Superior temporal gyrus (tissue), 1 donor: Measurements from ENCODE around the gene KIAA2012.

Source experiments
- DNase-seq: peaks from one replicate; pipeline ENCODE4 v3.0.0-alpha.2; 2016; ENCODE audit errors: extremely low spot score

KIAA2012 gene

GRCh38 chr2:202149936-202150335, 76.9 kb downstream of the KIAA2012 start:
- no peak for DNase-seq

GRCh38 chr2:202152104-202152715, 79.2 kb downstream of the KIAA2012 start:
- no peak for DNase-seq

DNA sequence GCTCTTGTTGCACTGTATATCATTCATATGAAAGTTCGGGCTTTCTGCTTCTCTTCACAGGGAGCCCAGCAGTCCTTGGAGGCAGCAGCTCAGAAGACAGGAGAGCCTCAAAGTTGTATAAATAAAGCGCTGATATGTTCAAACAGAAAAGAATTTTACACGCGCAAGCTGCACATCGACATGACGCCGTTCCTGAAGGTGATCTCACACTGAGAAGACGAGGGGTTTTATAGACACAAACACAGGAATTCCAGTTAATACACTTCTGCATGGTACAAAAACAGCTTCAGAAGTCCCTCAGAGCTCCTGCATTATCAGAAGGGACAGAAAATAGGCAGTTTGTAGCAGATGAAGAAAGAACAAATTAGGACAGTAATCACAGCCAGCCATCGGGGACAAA, 81.6 kb downstream of the KIAA2012 start:
- DNase-seq: no peak

DNA sequence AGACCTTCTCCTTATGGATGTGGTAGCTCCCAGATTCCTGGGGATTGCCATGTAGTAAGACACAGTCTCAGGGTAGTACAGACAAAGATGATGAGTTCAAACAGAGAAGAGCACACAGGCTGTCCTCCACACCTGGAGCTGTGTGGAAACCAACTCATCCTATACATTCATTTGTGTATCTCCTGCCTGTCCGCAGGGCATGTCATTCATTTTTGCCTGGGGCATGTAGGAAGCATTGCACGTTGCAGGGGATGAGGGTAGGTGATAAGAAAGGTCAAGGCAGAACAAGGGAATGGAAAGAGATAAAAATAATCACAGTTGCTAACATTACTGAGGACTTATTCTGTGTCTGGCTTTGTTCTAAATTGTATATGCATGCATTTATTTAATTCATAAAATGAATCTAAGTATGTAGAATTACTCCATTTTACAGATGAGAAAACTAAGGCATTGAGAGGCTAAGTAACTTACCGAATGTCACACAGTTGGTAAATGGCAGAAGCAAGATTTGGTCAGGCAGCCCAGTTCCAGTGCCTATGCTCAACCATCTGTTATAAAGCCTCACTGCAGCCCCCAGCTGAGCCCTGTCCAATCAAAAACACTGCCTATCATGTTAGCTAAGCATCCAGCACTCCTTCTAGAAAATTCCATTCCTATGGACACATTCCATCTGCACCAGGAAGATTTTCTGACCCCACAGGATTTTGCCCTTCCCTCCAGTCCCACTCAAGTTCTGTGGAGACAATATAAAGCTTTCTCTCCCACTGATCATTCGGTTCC, 84.3 kb downstream of the KIAA2012 start:
- no peak for DNase-seq

DNA sequence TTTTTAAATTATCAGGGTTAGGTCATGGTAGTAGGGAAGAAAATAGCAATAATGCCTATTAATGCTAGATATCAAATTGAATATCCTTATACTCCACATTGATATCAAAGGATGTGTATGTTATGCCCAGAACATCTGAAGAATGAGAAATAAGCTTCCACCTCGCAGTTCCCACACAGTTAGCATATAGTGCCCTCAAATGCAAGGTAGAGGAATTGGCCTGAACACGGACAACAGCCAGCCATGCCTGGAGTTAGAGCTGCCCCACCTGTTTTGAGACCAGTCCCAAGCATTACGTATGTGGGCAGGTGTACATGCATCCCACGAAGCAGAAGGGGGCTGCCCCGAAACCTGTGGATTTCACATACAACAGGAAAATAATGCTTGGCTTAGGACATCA, 85.7 kb downstream of the KIAA2012 start:
- no peak for DNase-seq

DNA sequence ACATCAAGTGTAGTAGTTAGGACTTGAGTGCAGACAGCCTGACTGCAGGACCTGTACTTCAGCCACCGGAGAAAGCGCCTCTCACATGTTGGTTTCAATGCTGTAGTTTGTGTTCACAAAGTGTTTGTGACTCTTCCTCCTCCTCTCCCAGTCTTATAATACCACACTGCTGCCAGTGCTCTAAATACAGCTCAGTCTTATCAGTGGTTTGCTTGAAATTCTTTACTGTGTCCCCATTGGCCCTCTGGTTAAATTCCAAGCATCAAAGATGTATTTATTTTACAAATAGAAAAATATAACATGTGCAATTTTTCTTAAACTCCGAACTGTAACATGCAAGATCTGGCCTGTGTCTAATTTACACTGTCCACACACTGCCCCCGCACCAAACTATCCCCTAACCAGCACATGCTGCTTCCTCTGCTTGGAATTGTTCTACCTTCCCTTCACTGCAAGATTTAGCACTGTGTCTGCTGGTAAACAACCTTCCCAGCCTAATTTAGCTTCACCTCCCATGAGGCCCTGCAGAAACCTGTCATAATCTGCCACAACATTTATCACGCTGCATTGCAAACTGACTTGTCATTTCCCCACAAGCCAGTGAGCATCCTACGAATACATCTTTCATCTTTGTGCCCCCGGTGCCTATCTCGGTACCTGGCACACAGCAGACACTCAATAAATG, 88.2 kb downstream of the KIAA2012 start:
- no peak for DNase-seq

DNA sequence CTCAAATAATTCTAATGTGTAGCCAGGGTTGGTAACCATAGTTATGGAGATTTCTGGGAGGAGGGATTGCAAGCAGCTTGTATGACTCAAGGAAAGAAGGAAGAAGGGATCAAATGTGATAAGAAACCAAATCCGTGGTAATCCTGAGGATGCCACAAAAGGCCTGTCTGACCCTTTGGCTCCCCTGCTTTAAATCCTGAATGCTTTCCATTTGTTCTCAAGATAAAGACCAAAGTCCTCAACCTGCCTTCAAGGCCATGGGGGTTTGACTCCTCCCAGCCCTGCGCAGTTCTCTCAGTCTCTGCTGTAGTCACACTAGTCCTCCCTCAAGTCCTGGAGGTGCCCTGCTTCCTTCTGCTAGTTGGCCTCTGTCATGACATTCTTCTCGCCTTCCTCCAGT, 91.4 kb downstream of the KIAA2012 start:
- DNase-seq: no peak

DNA sequence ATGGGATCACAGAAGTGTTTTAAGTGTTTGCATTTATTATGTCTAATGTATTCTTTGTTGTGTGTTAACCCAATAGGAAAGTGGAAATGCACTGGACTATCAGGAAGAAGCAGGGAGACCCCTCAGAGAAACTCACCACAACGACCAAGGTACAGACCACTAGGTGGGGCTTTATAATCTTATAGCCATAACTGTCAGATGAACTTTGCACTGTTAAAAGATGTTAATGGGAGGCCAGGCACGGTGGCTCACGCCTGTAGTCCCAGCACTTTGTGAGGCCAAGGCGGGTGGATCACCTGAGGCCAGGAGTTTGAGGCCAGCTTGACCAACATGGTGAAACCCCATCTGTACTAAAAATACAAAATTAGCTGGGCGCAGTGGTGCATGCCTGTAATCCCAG, 92.2 kb downstream of the KIAA2012 start:
- no peak for DNase-seq

DNA sequence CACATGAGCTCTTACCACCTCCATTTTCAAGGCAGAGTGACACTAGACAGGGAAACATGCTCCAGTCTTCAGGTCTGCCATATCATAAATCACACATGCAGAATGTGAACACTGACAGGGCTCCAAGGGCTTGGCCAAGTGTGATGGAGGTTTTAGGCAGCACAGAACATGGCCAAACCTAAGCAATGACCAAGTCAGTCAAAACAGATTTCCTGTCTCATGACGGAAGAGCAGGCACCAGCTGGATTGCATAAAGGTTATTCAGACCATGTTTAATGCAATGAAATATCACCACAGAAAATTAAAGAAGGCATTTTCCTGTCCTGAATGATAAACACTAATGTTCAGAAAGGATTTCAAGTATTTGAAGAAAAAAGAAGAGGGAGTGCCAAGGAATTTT, 92.9 kb downstream of the KIAA2012 start:
- DNase-seq: no peak

- no peak for DNase-seq
Measured at GRCh38 chr2:202169131-202169530, 96.1 kb downstream of the KIAA2012 start.

DNA sequence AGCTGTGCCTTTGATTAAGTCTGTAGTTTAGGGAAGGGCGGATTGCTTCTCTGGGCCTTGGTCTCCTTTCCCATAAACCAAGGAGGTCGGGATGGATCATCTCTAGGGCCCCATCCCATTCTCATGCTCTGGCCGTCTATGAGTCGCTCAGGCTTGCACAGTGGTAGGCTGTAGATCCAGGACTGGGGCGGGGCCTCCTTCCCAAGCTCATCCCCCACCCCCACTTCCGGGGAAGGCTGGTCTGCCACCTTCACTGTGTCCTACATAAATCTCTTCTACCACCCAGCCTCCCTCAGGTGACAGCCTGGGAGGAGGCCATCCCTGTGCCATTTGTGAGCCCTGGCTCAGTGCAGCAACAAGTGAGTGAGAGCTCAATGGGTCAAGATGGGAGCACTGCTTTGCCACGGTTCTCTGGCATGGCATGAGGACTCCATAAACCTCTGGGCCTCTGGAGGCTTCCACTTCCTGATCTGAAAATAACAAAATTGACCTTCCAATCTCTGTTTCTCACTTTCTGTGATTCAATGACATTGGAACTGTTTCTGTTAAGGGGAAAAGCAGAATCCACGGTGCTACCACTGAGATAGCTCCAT, 96.9 kb downstream of the KIAA2012 start:
- DNase-seq: no peak

GRCh38 chr2:202171241-202171825, 98.3 kb downstream of the KIAA2012 start:
- no peak for DNase-seq

DNA sequence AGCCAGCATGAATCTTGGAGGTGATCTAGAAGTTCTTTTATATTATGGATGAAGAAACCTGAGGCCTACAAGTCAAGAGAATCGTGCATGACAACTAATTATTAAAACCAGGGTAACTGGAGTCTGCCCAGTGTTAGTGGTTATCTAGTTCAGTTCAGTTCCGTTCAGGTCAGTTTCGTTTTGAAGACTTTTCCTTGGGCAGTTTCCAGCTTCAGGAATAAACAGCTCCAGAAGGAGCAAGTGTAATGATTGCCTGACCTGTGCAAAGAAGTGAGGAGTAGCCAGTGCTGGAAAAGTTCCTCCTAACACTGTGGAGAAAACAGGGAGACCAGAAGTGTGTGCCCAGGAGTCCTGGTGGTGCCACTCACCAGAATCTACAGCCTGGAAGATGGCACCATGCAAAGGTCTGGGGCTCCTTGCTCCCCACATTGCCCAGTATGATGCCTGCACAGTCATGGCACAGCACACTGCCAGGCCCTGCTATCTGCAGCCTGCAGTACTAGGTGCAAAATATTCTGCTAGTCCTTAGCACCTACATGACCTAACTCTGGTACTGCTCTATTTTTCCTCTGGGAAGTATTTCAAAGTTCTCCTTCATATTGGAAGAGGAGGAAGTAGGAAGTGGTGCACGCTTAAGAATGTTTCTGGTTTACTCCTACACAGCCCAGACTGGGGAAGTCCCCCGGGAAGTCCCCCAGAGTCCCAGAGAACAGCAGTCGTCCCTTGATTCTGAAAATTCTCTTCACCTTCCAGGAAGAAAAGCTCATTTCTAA, 99.6 kb downstream of the KIAA2012 start:
- DNase-seq: no peak

- DNase-seq: peak; percentile 92
Measured at GRCh38 chr2:202178346-202178958, 105.4 kb downstream of the KIAA2012 start.

DNA sequence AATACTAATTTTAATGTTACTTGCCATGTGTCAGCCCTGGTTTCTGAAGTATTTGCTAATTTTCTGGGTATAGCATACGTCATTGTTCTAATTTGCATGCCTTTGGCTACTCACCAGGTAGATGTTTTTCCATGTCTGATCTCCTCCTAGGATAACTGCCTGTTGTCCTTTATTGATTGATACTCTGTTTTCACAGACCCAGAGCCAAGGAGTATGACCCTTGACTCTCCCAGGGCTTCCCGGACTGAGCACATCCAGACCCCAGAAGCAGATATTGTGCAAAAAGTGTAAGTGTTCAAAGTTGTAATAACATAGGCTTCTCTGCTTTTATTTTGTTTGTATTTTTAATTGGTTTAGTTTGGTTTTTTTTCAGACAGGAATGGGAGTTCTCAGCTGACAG, 111.5 kb downstream of the KIAA2012 start:
- no peak for DNase-seq

- no peak for DNase-seq
Measured at GRCh38 chr2:202185156-202185555, 112.1 kb downstream of the KIAA2012 start.

DNA sequence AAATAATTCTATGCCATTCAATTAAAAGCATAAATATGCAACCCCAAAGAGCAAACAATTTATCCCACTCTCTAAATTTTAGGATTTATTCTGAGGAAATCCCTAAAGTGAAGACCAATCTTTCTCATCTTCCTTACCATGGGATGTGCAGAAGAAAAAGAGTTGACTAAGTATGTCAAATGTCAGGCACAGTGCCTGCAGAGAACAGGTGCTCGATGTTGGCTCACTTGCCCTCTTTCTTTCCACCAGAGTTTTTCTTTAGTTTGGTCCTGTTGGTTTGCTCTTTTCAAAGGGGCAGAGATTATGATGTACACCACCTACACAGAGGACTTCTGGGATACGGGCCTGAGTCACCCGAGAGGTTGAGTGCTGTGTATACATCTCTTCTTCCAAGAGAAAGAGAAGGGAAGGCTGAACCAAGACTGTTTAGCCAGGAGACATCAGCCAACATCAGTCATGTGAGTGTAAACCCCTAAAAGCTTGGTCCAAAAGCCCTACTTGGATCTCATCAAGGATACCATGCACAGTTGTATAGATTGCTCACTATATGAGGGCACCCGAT, 113.7 kb downstream of the KIAA2012 start:
- DNase-seq: no peak

DNA sequence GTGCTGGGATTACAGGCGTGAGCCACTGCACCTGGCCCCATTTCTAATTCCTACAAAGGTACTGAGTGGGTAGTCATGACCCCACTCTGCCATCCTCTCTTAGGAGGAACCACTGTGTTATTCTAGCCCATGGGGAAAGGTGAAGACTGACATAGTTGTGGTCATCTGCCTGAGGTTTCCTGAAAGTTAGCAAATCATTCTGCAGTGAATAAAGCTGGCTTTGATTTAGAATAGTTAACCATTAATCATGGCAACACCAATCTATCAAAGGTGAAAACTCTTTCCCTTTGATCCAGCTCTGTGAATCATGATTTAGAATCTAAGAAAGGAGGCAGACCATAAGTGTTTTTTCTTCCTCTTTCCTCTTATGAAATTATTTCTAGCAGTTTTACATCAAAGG, 114.5 kb downstream of the KIAA2012 start:
- no peak for DNase-seq

- no peak for DNase-seq
Measured at GRCh38 chr2:202193305-202193704, 120.2 kb downstream of the KIAA2012 start.

- DNase-seq: no peak
Measured at GRCh38 chr2:202193881-202194353, 120.9 kb downstream of the KIAA2012 start.

GRCh38 chr2:202194418-202194817, 121.4 kb downstream of the KIAA2012 start:
- no peak for DNase-seq
